HCEC 1CT (cell line): ENCODE results near the gene NAV3.

Source experiments
- DNase-seq: peaks from one replicate; pipeline ENCODE4 v3.0.0-alpha.2; 2017

The NAV3 gene

GRCh38 chr12:77995436-77996167 lies 164.9 kb downstream of the NAV3 start:
- peak; percentile 88 for DNase-seq

DNA sequence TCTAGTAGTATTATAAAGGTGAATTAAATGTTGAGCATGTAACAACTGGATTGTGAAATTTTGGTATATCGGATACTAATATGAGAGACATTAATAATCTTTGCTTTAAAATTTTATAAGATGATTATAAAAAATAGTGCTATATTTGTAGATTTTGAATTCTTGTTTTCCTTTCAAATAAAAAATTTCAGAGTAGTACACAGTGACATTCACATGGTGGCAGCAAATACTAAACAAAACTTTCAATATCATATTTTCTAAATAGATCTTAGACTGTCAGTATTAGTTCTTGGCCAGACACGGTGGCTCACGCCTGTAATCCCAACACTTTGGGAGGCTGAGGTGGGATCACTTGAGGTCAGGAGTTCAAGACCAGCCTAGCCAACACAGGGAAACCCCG lies 166.0 kb downstream of the NAV3 start:
- DNase-seq: no peak

GRCh38 chr12:77998236-77998786 lies 167.6 kb downstream of the NAV3 start:
- no peak for DNase-seq

GRCh38 chr12:77999074-77999715 lies 168.5 kb downstream of the NAV3 start:
- no peak for DNase-seq

DNA sequence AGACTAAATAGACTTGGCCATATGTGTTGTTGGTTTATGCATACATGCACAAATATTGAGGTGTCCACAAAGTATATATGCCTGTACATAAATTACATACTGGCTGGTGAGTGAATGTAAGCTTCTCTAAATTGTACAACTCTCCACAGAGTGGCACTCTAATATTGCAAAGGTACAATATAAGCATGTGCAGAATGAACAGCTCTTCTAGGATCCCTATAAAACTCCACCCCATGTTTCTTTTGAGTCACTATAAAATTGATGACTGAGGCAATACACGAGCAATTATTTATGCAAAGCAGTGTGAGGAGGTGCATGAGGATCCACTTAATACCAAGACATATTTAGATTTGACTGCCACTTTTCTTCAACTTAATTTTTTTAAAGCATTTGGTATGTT lies 172.2 kb downstream of the NAV3 start:
- DNase-seq: no peak

GRCh38 chr12:78004249-78005093 lies 173.8 kb downstream of the NAV3 start:
- no peak for DNase-seq

DNA sequence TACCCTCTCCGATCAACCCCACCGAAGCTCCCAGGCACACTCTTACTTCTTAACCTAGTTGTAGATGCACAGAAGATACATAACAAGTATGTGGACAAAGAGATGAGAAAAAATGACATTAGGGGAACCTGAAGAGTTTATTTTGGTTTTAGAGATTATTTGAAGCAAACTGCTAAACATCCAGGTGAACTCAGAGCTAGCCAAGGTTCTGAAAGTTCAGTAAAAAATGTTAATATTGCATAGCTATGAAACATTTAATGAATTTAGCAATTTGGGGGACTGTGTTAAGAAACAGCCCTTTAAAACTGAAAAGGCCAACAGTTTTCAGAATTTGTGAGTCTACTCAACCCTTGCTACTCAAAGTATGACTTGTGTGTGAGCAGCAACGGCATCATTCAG lies 174.4 kb downstream of the NAV3 start:
- no peak for DNase-seq

GRCh38 chr12:78007173-78007572 lies 176.5 kb downstream of the NAV3 start:
- no peak for DNase-seq

DNA sequence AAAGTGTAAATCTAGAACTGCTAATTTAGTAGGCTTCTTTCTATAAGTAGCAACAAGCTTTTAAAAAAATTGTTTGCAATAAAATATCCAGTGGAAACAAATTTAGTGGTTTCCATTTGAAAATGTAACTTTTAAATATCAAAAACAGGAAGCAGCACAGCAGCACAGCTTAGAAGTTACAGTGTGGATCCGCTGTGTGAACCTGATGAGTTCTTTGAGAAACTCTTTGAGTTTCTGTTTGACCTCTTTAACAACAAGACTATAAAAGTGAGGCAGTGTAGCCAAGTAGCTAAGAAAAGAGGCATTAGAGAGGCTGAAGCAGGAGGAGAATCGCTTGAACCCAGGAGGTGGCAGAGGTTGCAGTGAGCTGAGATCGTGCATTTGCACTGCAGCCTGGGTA lies 178.3 kb downstream of the NAV3 start:
- no peak for DNase-seq

- peak; percentile 9 for DNase-seq
Measured at GRCh38 chr12:78018171-78018910, 187.6 kb downstream of the NAV3 start.

GRCh38 chr12:78018939-78019338 lies 188.2 kb downstream of the NAV3 start:
- peak; percentile 44 for DNase-seq

- no peak for DNase-seq
Measured at GRCh38 chr12:78028426-78028825, 197.7 kb downstream of the NAV3 start.

DNA sequence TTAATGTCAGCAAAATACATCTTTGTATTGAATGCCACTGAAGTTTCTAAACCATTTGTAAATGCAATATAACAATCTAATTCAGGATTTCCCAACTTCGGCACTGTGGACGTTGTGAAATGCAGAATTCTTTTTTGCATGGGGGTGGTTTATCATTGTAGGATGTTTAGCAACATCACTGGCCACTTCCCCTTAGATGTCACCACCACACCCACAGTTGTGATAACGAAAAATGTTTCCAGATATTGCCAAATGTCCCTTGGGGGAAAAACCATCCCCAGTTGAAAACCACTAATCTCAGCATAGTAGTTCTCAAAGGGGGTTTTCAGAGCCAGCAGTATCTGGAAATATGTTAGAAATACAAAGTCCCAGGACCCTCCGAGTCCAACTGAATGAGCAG lies 203.3 kb downstream of the NAV3 start:
- DNase-seq: no peak

GRCh38 chr12:78035901-78036606 lies 205.4 kb downstream of the NAV3 start:
- no peak for DNase-seq

GRCh38 chr12:78036874-78037273 lies 206.2 kb downstream of the NAV3 start:
- DNase-seq: no peak

- no peak for DNase-seq
Measured at GRCh38 chr12:78037707-78038106, 207.0 kb downstream of the NAV3 start.

DNA sequence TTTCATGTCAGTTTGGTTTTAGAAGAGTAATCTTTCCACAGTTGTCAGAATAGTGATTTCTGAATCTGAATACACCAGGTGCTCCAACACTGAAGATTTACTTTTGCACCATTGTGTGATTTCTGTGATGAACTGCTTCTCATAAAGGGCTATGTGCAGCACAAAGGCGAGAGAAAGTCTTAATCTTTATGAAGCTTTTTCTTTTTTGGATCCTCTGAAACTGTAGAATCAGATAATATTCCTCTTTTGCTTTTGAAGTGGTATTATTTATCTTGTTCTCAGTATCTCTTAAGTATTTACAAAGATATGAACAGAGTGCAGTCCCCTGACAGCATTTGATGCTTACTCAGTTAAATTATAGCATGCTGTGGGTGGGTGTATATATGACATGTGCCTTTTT lies 207.8 kb downstream of the NAV3 start:
- no peak for DNase-seq

- DNase-seq: no peak
Measured at GRCh38 chr12:78038986-78039385, 208.3 kb downstream of the NAV3 start.

GRCh38 chr12:78040111-78040510 lies 209.4 kb downstream of the NAV3 start:
- DNase-seq: no peak

DNA sequence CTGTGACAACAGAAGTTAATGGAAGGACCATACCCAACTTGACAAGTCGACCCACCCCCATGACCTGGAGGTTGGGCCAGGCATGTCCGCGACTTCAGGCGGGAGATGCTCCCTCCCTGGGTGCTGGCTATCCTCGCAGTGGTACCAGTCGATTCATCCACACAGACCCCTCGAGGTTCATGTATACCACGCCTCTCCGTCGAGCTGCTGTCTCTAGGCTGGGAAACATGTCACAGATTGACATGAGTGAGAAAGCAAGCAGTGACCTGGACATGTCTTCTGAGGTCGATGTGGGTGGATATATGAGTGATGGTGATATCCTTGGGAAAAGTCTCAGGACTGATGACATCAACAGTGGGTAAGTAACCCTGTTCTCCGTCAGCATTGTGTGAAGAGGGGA lies 220.1 kb downstream of the NAV3 start:
- no peak for DNase-seq

DNA sequence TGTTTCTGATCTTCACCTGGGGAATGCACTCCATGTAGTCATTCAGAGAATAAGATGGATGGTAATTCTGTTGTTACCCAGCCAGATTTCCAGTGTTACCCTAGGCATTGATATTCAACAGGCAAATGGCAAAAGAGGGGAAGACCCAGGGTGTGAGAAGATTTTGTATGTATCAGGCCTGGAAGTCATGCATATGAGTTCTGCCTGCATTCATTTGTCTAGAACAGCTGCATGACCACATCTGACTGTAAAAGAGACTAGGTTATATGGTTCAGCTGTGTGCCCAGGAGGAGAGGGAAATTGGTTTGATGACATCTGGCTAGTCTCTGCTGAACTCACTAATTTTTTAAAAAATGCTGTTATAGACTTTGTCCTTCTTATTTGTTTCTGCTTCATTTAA lies 224.9 kb downstream of the NAV3 start:
- DNase-seq: no peak

- peak; percentile 5 for DNase-seq
Measured at GRCh38 chr12:78057075-78057474, 226.4 kb downstream of the NAV3 start.
